ENCODE measurements around the gene MEI1. TPM values are rescaled to one million over a fixed set of nuclear protein-coding genes. Genes with fewer than 3 reads are reported as not detected.

Gene MEI1
- total RNA-seq, 1 donor from 2014 or later = 1.5 TPM

DNA sequence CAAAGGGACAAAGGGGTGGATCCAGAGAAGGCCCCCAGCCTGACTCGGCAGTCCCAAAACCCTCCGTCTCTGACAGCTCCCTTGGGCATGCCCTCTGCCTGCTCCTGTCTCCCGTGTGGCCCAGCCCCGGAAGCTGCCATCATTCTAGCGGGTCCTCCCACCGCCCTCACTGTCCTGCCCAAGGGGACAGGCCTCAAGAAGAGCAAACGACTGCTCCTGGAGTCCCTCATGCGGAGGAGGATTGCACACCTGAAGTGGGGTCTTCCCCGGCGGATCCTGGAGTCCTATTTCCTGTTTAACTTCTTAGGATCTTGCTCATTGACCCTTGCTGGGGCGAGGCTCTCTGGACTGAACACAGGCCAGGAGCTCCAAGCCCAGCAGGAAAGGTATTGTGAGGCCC lies 2.6 kb upstream of the MEI1 start:
- H3K36me3 ChIP-seq (ENCODE audit: control insufficient read depth, insufficient read depth, low read length) = peaks cover 1% of the 10 kb centered on the region
- no peaks in the 10 kb centered on the region for H3K27me3 ChIP-seq (ENCODE audit: control insufficient read depth, insufficient read depth, low read length)
- H3K4me3 ChIP-seq (ENCODE audit: low read depth, low read length) = no peak overlapping the region
- TF ChIP-seq, protein P1, sequence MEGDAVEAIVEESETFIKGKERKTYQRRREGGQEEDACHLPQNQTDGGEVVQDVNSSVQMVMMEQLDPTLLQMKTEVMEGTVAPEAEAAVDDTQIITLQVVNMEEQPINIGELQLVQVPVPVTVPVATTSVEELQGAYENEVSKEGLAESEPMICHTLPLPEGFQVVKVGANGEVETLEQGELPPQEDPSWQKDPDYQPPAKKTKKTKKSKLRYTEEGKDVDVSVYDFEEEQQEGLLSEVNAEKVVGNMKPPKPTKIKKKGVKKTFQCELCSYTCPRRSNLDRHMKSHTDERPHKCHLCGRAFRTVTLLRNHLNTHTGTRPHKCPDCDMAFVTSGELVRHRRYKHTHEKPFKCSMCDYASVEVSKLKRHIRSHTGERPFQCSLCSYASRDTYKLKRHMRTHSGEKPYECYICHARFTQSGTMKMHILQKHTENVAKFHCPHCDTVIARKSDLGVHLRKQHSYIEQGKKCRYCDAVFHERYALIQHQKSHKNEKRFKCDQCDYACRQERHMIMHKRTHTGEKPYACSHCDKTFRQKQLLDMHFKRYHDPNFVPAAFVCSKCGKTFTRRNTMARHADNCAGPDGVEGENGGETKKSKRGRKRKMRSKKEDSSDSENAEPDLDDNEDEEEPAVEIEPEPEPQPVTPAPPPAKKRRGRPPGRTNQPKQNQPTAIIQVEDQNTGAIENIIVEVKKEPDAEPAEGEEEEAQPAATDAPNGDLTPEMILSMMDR (IDR thresholded peaks at IDR 0.05; ENCODE audit: insufficient read depth, low read length, poor library complexity, severe bottlenecking) = no peak
- DNase-seq (ENCODE audit: low read depth) = no peak

- TF ChIP-seq, protein P1 (IDR thresholded peaks at IDR 0.05; ENCODE audit: insufficient read depth, low read length, poor library complexity, severe bottlenecking) = peak; percentile 94
- Histone ChIP-seq H3K36me3 (ENCODE audit: control insufficient read depth, insufficient read depth, low read length) (peaks cover 1% of the 10 kb centered on the region), H3K4me3 (ENCODE audit: low read depth, low read length) (no peak overlapping the region), H3K27me3 (ENCODE audit: control insufficient read depth, insufficient read depth, low read length) (no peaks in the 10 kb centered on the region)
- peak; percentile 47 for DNase-seq (ENCODE audit: low read depth)
Measured at GRCh38 chr22:41697126-41697775, 2.1 kb upstream of the MEI1 start.

- DNase-seq (ENCODE audit: low read depth) = no peak
- Histone ChIP-seq H3K36me3 (ENCODE audit: control insufficient read depth, insufficient read depth, low read length) (no peaks in the 10 kb centered on the region), H3K27me3 (ENCODE audit: control insufficient read depth, insufficient read depth, low read length) (no peaks in the 10 kb centered on the region), H3K4me3 (ENCODE audit: low read depth, low read length) (no peak overlapping the region)
- TF ChIP-seq, protein P1 (IDR thresholded peaks at IDR 0.05; ENCODE audit: insufficient read depth, low read length, poor library complexity, severe bottlenecking) = no peak
Measured at GRCh38 chr22:41700108-41700364, 733 bp downstream of the MEI1 start.

DNA sequence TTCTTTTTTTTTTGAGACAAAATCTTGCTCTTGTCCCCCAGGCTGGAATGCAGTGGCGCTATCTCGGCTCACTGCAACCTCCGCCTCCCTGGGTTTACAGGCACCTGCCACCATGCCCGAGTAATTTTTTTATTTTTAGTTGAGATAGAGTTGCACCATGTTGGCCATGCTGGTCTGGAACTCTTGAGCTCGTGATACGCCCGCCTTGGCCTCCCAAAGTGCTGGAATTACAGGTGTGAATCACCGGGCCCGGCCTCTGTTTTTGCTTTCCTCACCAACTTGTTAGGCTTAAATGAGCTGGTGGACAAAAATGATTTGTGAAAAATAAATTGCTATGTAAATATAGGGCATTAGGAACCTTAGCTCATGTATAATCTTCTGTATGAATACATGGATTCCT lies 3.5 kb downstream of the MEI1 start:
- Histone ChIP-seq H3K27me3 (ENCODE audit: control insufficient read depth, insufficient read depth, low read length) (no peaks in the 10 kb centered on the region), H3K4me3 (ENCODE audit: low read depth, low read length) (no peak overlapping the region), H3K36me3 (ENCODE audit: control insufficient read depth, insufficient read depth, low read length) (no peaks in the 10 kb centered on the region)
- DNase-seq (ENCODE audit: low read depth) = no peak
- TF ChIP-seq, protein P1 (IDR thresholded peaks at IDR 0.05; ENCODE audit: insufficient read depth, low read length, poor library complexity, severe bottlenecking) = no peak

DNA sequence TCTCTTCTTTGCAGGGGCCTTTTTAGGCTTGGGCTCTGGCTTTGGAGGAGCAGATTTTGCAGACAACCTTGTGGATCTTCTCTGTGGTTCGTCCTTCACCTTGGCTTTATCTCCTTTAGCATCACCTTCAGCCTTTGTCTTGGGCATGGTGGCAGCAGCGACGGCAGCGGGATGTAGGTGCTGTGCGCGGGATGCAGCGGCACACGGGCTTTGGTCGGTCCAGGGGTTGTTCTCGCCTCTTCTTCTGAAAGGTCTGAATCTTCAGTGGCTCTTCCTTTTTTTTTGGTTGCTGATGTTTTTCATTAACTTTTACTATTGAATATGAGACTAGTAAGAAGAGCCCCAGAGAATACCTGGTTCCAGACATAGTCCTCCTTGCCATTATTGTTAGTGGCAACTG lies 10.0 kb downstream of the MEI1 start:
- TF ChIP-seq, protein P1 (IDR thresholded peaks at IDR 0.05; ENCODE audit: insufficient read depth, low read length, poor library complexity, severe bottlenecking) = no peak

GRCh38 chr22:41713004-41713403 lies 13.7 kb downstream of the MEI1 start:
- DNase-seq (ENCODE audit: low read depth) = no peak
- TF ChIP-seq, protein P1 (IDR thresholded peaks at IDR 0.05; ENCODE audit: insufficient read depth, low read length, poor library complexity, severe bottlenecking) = no peak
- no peaks in the 10 kb centered on the region for H3K27me3 ChIP-seq (ENCODE audit: control insufficient read depth, insufficient read depth, low read length)
- no peak overlapping the region for H3K4me3 ChIP-seq (ENCODE audit: low read depth, low read length)
- H3K36me3 ChIP-seq (ENCODE audit: control insufficient read depth, insufficient read depth, low read length) = no peaks in the 10 kb centered on the region

More for the DNA sequence above, 10.0 kb downstream of the MEI1 start:
- DNase-seq (ENCODE audit: low read depth) = no peak
- no peaks in the 10 kb centered on the region for H3K36me3 ChIP-seq (ENCODE audit: control insufficient read depth, insufficient read depth, low read length)
- H3K27me3 ChIP-seq (ENCODE audit: control insufficient read depth, insufficient read depth, low read length) = no peaks in the 10 kb centered on the region
- H3K4me3 ChIP-seq (ENCODE audit: low read depth, low read length) = no peak overlapping the region

Measured in kidney epithelial cell (primary cell).